Mesodermal cell (in vitro differentiated cells): ENCODE data around the gene NGEF.
"Not testable (repeated sequence)": the region's sequence is repeated elsewhere in the genome, so short reads cannot be mapped to it uniquely, and the experiment has no call there.

Experiments used
- H3K27ac ChIP-seq: 2 replicates; pipeline ENCODE4 v1.7.0; 2013; ENCODE audit warnings: mild to moderate bottlenecking, low read depth, low read length, moderate library complexity; ENCODE audit not compliant: severe bottlenecking
- H3K36me3 ChIP-seq: 2 replicates; pipeline ENCODE4 v1.7.1; 2013; ENCODE audit warnings: mild to moderate bottlenecking, low read length, moderate library complexity; ENCODE audit not compliant: control insufficient read depth, insufficient read depth
- H3K4me1 ChIP-seq: one replicate; pipeline ENCODE4 v1.7.1; 2013; ENCODE audit warnings: mild to moderate bottlenecking, low read length; ENCODE audit not compliant: insufficient read depth, control insufficient read depth, poor library complexity, severe bottlenecking
- H3K4me3 ChIP-seq: 2 replicates; pipeline ENCODE4 v1.7.0; 2013; ENCODE audit warnings: low read length, control low read depth, mild to moderate bottlenecking; ENCODE audit not compliant: insufficient read depth, poor library complexity, severe bottlenecking; ENCODE audit errors: extremely low read depth
- H3K9me3 ChIP-seq: 2 replicates; pipeline ENCODE4 v1.7.1; 2013; ENCODE audit warnings: mild to moderate bottlenecking, low read length, moderate library complexity; ENCODE audit not compliant: control insufficient read depth
- WGBS, 2 experiments: methylation state at CpG; one replicate each; pipeline ENCODE4 v1.1.5; 2013; ENCODE audit warnings: missing lambda C conversion rate in 2 of 2; ENCODE audit not compliant: insufficient coverage in 2 of 2; 5-methylcytosine and 5-hydroxymethylcytosine counted together

The NGEF gene

GRCh38 chr2:232925153-232925820 is 87.8 kb downstream of the NGEF start:
- no peaks in the 10 kb centered on the region for H3K4me1 ChIP-seq
- H3K9me3 ChIP-seq = no peaks in the 10 kb centered on the region
- H3K36me3 ChIP-seq = no peaks in the 10 kb centered on the region
- 16 to 22% methylated on average over 8 of the region's 11 CpGs for WGBS, 2 experiments
- no peak overlapping the region for H3K27ac ChIP-seq
- H3K4me3 ChIP-seq = no peak overlapping the region

GRCh38 chr2:232924433-232924832 is 88.6 kb downstream of the NGEF start:
- no peaks in the 10 kb centered on the region for H3K36me3 ChIP-seq
- H3K4me1 ChIP-seq = no peaks in the 10 kb centered on the region
- no peak overlapping the region for H3K4me3 ChIP-seq
- no peaks in the 10 kb centered on the region for H3K9me3 ChIP-seq
- no peak overlapping the region for H3K27ac ChIP-seq

DNA sequence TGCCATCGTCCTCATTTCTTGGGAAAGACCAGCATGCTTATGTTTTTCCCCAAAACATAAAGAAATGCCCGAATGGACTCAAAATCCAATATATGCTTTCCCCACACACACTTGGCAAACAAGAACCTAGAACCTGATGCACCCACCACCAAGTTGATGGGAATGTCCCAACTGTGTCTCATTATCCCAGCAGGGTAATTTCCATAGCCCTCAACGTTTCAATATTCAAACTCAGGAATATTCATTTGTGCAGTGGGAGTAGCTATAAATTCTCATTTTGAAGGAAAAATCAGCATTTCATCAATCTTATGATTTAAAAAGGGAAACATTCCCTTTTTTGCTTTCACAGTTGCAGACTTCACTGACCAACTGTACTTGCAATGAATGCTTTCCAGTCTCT is 92.3 kb downstream of the NGEF start:
- Histone ChIP-seq H3K4me3 (no peak overlapping the region), H3K9me3 (no peaks in the 10 kb centered on the region)
- WGBS, 2 experiments = 89 to 96% methylated on average over 2 of the region's 3 CpGs

DNA sequence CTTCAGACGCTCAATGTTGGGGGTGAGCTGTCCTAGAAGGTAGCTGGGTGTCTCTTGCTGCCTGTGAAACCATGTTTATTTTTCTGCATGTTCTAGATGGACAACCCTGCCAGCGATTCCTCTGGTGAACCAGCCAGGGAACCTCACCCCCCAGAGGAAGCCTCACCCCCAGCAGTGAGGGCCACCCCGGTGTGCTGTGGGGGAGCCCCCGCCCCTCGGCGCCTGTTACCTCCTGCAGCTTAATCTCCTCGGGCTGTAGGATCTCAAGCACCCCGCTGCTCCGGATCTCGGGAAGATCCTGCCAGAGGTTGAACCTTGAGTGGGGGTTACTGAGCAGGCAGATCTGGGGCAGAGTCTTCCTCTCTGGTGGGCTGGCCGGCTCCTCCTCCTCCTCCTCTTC is 93.0 kb downstream of the NGEF start:
- Histone ChIP-seq H3K9me3 (no peaks in the 10 kb centered on the region), H3K4me3 (no peak overlapping the region), H3K36me3 (no peaks in the 10 kb centered on the region), H3K4me1 (no peaks in the 10 kb centered on the region), H3K27ac (no peak overlapping the region)
- WGBS, 2 experiments = 80 to 96% methylated on average over 3 to 9 of the region's 11 CpGs

More for the DNA sequence above, 92.3 kb downstream of the NGEF start:
- Histone ChIP-seq H3K27ac (no peak overlapping the region), H3K4me1 (no peaks in the 10 kb centered on the region), H3K36me3 (no peaks in the 10 kb centered on the region)

- WGBS, 2 experiments = 93 to 97% methylated on average over 3 to 5 of the region's 6 CpGs
- Histone ChIP-seq H3K27ac (no peak overlapping the region), H3K4me1 (no peaks in the 10 kb centered on the region), H3K9me3 (no peaks in the 10 kb centered on the region), H3K4me3 (no peak overlapping the region), H3K36me3 (no peaks in the 10 kb centered on the region)
Measured at GRCh38 chr2:232919141-232919540, 93.9 kb downstream of the NGEF start.

GRCh38 chr2:232913903-232914302 is 99.2 kb downstream of the NGEF start:
- no peak overlapping the region for H3K4me3 ChIP-seq
- H3K27ac ChIP-seq = no peak overlapping the region
- H3K4me1 ChIP-seq = no peaks in the 10 kb centered on the region
- WGBS, 2 experiments = 71 to 100% methylated on average over 1 of the region's 2 CpGs
- H3K36me3 ChIP-seq = no peaks in the 10 kb centered on the region
- H3K9me3 ChIP-seq = peaks cover 5% of the 10 kb centered on the region

- H3K4me1 ChIP-seq = no peaks in the 10 kb centered on the region
- H3K36me3 ChIP-seq = no peaks in the 10 kb centered on the region
- H3K9me3 ChIP-seq = peaks cover 5% of the 10 kb centered on the region
- no peak overlapping the region for H3K4me3 ChIP-seq
- no CpG with 5 or more reads among the region's 1 CpG for WGBS, 2 experiments
- no peak overlapping the region for H3K27ac ChIP-seq
Measured at GRCh38 chr2:232911712-232912277, 101.3 kb downstream of the NGEF start.

- Histone ChIP-seq H3K9me3 (peaks cover 5% of the 10 kb centered on the region), H3K4me3 (no peak overlapping the region), H3K27ac (no peak overlapping the region), H3K4me1 (no peaks in the 10 kb centered on the region), H3K36me3 (no peaks in the 10 kb centered on the region)
- WGBS, 2 experiments = 94 to 95% methylated on average over 4 of the region's 6 CpGs
Measured at GRCh38 chr2:232910376-232910775, 102.7 kb downstream of the NGEF start.

GRCh38 chr2:232908695-232909094 is 104.4 kb downstream of the NGEF start:
- WGBS, 2 experiments = 87 to 90% methylated on average over 3 to 6 of the region's 6 CpGs
- H3K27ac ChIP-seq = no peak overlapping the region
- peaks cover 5% of the 10 kb centered on the region for H3K9me3 ChIP-seq
- no peaks in the 10 kb centered on the region for H3K36me3 ChIP-seq
- no peaks in the 10 kb centered on the region for H3K4me1 ChIP-seq
- no peak overlapping the region for H3K4me3 ChIP-seq

- H3K36me3 ChIP-seq, H3K9me3 ChIP-seq, H3K27ac ChIP-seq, H3K4me3 ChIP-seq, H3K4me1 ChIP-seq: not testable (repeated sequence)
- 96 to 100% methylated on average over 4 to 5 of the region's 9 CpGs for WGBS, 2 experiments
Measured at GRCh38 chr2:232907718-232908085, 105.4 kb downstream of the NGEF start.

- not testable (repeated sequence) for H3K4me3 ChIP-seq, H3K36me3 ChIP-seq, H3K9me3 ChIP-seq, H3K4me1 ChIP-seq, H3K27ac ChIP-seq
- WGBS, 2 experiments = 89 to 93% methylated on average over 4 to 6 of the region's 10 CpGs
Measured at GRCh38 chr2:232906867-232907717, 106.0 kb downstream of the NGEF start.
